ENCODE results near the gene LACTB. TPM values are rescaled to one million over a fixed set of nuclear protein-coding genes. Genes with fewer than 3 reads are reported as not detected.
A peak's percentile ranks its signal among the peaks of the same experiment; 100 is the strongest.

The LACTB gene
- polyA plus RNA-seq (18.1 and 24.3 TPM in 2 replicates), polyA minus RNA-seq (17.8 and 18.0 TPM in 2 replicates)

- H3K27ac ChIP-seq (ENCODE audit: low read length), result peak within 1 kb of the TSS; percentile 20
Measured at GRCh38 chr15:63121382-63122001, at the start of gene LACTB. Gene LACTB (plus strand): TSS chr15:63121861. CDS start chr15:63121872, 11 bp downstream.

GRCh38 chr15:63072023-63072650 is 49.5 kb upstream of the LACTB start:
- Histone ChIP-seq H3K9me2 (ENCODE audit: insufficient read depth, low read length) (no peaks in the 10 kb centered on the region), H3K4me3 (ENCODE audit: low read length) (no peak overlapping the region), H3K36me3 (ENCODE audit: insufficient read depth, low read length) (no peaks in the 10 kb centered on the region), H3K9ac (ENCODE audit: low read length) (no peak overlapping the region), H3K4me2 (ENCODE audit: low read length) (no peak overlapping the region), H3K27me3 (ENCODE audit: insufficient read depth, low read depth, low read length) (no peaks in the 10 kb centered on the region), H3K27ac (ENCODE audit: low read length) (no peak overlapping the region), H3K9me3 (ENCODE audit: low read length) (no peaks in the 10 kb centered on the region), H2AFZ (ENCODE audit: low read depth, low read length) (no peak overlapping the region), H3F3A (ENCODE audit: insufficient read depth, low read length, poor library complexity, severe bottlenecking) (no peaks in the 10 kb centered on the region), H3K79me2 (replicated peaks; ENCODE audit: insufficient read depth, low read length) (no peaks in the 10 kb centered on the region), H4K20me1 (ENCODE audit: insufficient read depth) (no peaks in the 10 kb centered on the region)
- no peak for TF ChIP-seq MXI1 (conservative IDR thresholded peaks at IDR 0.05; ENCODE audit: poor library complexity, severe bottlenecking)
- no peak for TF ChIP-seq SMC3 (conservative IDR thresholded peaks at IDR 0.05; ENCODE audit: poor library complexity)
- no peak for TF ChIP-seq CTCF (IDR thresholded peaks at IDR 0.05; ENCODE audit: poor library complexity, severe bottlenecking)
- TF ChIP-seq EP300 (conservative IDR thresholded peaks at IDR 0.05; ENCODE audit: poor library complexity, severe bottlenecking), result no peak
- no peak for TF ChIP-seq EZH2 (IDR thresholded peaks at IDR 0.05; ENCODE audit: borderline replicate concordance, insufficient read depth, low read length, poor library complexity, severe bottlenecking)
- TF ChIP-seq TAF1 (IDR thresholded peaks at IDR 0.05; ENCODE audit: low read depth), result no peak
- TF ChIP-seq POLR2AphosphoS5 (IDR thresholded peaks at IDR 0.05), result no peak
- TF ChIP-seq RAD21 (conservative IDR thresholded peaks at IDR 0.05), result no peak

More at GRCh38 chr15:63121382-63122001, at the start of gene LACTB:
- H3F3A ChIP-seq (ENCODE audit: insufficient read depth, low read length, poor library complexity, severe bottlenecking), result no peaks in the 10 kb centered on the region
- H2AFZ ChIP-seq (ENCODE audit: low read depth, low read length), result peak within 1 kb of the TSS; percentile 89
- H3K79me2 ChIP-seq (replicated peaks; ENCODE audit: insufficient read depth, low read length), result no peaks in the 10 kb centered on the region
- no peaks in the 10 kb centered on the region for H3K9me3 ChIP-seq (ENCODE audit: low read length)
- no peaks in the 10 kb centered on the region for H4K20me1 ChIP-seq (ENCODE audit: insufficient read depth)
- peak within 1 kb of the TSS; percentile 78 for H3K4me2 ChIP-seq (ENCODE audit: low read length)
- no peaks in the 10 kb centered on the region for H3K27me3 ChIP-seq (ENCODE audit: insufficient read depth, low read depth, low read length)
- H3K4me3 ChIP-seq (ENCODE audit: low read length), result peak within 1 kb of the TSS; percentile 98
- H3K36me3 ChIP-seq (ENCODE audit: insufficient read depth, low read length), result no peaks in the 10 kb centered on the region
- peak; percentile 76 for TF ChIP-seq POLR2AphosphoS5 (IDR thresholded peaks at IDR 0.05)
- no peak for TF ChIP-seq EZH2 (IDR thresholded peaks at IDR 0.05; ENCODE audit: borderline replicate concordance, insufficient read depth, low read length, poor library complexity, severe bottlenecking)
- TF ChIP-seq TAF1 (IDR thresholded peaks at IDR 0.05; ENCODE audit: low read depth), result no peak
- TF ChIP-seq SMC3 (conservative IDR thresholded peaks at IDR 0.05; ENCODE audit: poor library complexity), result peak; percentile 35
- no peak for TF ChIP-seq RAD21 (conservative IDR thresholded peaks at IDR 0.05)
- no peak for TF ChIP-seq CTCF (IDR thresholded peaks at IDR 0.05; ENCODE audit: poor library complexity, severe bottlenecking)
- no peak for TF ChIP-seq REST (IDR thresholded peaks at IDR 0.05; ENCODE audit: borderline replicate concordance)
- H3K9me2 ChIP-seq (ENCODE audit: insufficient read depth, low read length), result no peaks in the 10 kb centered on the region
- peak within 1 kb of the TSS; percentile 76 for H3K9ac ChIP-seq (ENCODE audit: low read length)
